ENCODE data around the gene CNMD.

DNA sequence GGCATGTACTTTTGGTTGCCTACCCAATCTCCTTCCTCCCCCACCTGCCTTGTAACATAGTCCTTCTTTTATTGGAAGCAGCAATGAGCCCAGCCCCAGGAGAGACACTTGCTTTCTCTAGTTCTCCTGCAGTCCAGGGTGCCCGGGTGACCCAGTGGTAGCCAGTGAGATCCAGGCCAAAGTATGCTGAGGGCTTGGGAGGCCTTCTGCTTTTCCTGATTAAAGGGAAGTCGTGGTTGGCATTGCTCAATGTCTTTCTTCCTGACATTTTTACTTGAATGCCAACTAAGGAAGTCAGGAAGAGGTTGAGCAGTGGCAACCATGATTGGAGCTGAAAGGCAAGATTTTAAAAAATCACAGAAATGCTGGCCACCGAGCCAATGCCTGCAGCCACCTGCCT is 25.7 kb downstream of the CNMD start:
- TF ChIP-seq EZH2 (IDR thresholded peaks at IDR 0.05; ENCODE audit: low read depth) = no peak
- TF ChIP-seq, protein P1, sequence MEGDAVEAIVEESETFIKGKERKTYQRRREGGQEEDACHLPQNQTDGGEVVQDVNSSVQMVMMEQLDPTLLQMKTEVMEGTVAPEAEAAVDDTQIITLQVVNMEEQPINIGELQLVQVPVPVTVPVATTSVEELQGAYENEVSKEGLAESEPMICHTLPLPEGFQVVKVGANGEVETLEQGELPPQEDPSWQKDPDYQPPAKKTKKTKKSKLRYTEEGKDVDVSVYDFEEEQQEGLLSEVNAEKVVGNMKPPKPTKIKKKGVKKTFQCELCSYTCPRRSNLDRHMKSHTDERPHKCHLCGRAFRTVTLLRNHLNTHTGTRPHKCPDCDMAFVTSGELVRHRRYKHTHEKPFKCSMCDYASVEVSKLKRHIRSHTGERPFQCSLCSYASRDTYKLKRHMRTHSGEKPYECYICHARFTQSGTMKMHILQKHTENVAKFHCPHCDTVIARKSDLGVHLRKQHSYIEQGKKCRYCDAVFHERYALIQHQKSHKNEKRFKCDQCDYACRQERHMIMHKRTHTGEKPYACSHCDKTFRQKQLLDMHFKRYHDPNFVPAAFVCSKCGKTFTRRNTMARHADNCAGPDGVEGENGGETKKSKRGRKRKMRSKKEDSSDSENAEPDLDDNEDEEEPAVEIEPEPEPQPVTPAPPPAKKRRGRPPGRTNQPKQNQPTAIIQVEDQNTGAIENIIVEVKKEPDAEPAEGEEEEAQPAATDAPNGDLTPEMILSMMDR (conservative IDR thresholded peaks at IDR 0.05) = no peak
